ENCODE results near the gene KCTD19. TPM values are rescaled to one million over a fixed set of nuclear protein-coding genes. Genes with fewer than 3 reads are reported as not detected.
A peak's percentile ranks its signal among the peaks of the same experiment; 100 is the strongest.

Gene KCTD19
- total RNA-seq, 2 donors from 2014 or later: 1.2 to 1.3 TPM

DNA sequence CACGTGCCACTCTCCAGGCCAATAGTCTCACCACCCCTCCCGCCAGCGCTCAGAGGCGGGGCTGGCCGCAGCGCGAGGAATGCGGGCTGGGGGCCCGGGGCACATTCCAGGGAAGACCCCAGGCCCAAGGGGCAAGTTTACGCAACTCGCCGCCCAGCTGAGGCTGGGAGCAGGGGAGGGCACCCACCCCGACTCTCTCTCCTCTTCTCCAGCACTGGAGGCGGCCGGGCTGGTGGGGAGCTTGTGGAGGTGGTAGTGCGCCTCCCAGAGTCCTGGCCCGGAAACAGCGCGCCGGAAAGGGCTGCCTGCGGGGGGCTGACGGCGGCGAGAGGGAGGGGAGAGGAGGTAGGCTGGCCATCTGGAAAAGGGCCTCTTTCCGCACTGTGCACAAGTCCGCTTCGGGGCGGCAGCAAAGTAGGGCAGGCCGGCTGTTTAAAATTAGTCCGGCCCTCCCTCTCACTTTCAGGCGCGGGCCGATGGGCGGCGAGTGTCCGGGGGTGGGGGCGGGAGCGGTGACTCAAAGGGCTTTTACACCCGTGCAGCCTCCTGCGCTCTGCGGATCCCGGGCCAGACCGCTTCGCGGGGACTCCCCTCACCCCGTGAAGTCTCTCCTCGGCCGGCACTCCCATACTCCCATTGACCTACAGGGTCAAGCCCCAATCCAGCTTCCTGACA, 80.3 kb downstream of the KCTD19 start:
- TF ChIP-seq, protein P1, sequence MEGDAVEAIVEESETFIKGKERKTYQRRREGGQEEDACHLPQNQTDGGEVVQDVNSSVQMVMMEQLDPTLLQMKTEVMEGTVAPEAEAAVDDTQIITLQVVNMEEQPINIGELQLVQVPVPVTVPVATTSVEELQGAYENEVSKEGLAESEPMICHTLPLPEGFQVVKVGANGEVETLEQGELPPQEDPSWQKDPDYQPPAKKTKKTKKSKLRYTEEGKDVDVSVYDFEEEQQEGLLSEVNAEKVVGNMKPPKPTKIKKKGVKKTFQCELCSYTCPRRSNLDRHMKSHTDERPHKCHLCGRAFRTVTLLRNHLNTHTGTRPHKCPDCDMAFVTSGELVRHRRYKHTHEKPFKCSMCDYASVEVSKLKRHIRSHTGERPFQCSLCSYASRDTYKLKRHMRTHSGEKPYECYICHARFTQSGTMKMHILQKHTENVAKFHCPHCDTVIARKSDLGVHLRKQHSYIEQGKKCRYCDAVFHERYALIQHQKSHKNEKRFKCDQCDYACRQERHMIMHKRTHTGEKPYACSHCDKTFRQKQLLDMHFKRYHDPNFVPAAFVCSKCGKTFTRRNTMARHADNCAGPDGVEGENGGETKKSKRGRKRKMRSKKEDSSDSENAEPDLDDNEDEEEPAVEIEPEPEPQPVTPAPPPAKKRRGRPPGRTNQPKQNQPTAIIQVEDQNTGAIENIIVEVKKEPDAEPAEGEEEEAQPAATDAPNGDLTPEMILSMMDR (conservative IDR thresholded peaks at IDR 0.05): peak; percentile 64
- Histone ChIP-seq H3K27ac (ENCODE audit: low read depth, low read length) (peak overlapping the region; percentile 82), H3K9me3 (ENCODE audit: control insufficient read depth, low read length) (no peaks in the 10 kb centered on the region), H3K27me3 (ENCODE audit: control insufficient read depth, insufficient read depth, low read length, poor library complexity, severe bottlenecking) (no peaks in the 10 kb centered on the region), H3K36me3 (ENCODE audit: control insufficient read depth, insufficient read depth, low read length) (peaks cover 37% of the 10 kb centered on the region), H3K4me3 (ENCODE audit: low read length) (peak overlapping the region; percentile 89), H3K4me1 (ENCODE audit: control insufficient read depth, insufficient read depth, low read length) (peaks cover 28% of the 10 kb centered on the region), H3K9ac (ENCODE audit: extremely low read depth, low read length, poor library complexity, severe bottlenecking) (peak overlapping the region; percentile 80)
- H3K4me3 Mint-ChIP-seq: peak overlapping the region; percentile 86
- peak overlapping the region; percentile 96 for H3K27ac Mint-ChIP-seq
- peak; percentile 96 for DNase-seq
- H3K4me1 Mint-ChIP-seq: peaks cover 30% of the 10 kb centered on the region
- peaks cover 26% of the 10 kb centered on the region for H3K27me3 Mint-ChIP-seq (ENCODE audit: insufficient read depth)
- 0 to 1% methylated on average over 18 to 47 of the region's 48 CpGs for WGBS, 2 experiments (ENCODE audit: insufficient coverage in 1 of 2, insufficient read length in 1 of 2)
- no peaks in the 10 kb centered on the region for H3K9me3 Mint-ChIP-seq
- H3K36me3 Mint-ChIP-seq (ENCODE audit: low read depth): no peaks in the 10 kb centered on the region

DNA sequence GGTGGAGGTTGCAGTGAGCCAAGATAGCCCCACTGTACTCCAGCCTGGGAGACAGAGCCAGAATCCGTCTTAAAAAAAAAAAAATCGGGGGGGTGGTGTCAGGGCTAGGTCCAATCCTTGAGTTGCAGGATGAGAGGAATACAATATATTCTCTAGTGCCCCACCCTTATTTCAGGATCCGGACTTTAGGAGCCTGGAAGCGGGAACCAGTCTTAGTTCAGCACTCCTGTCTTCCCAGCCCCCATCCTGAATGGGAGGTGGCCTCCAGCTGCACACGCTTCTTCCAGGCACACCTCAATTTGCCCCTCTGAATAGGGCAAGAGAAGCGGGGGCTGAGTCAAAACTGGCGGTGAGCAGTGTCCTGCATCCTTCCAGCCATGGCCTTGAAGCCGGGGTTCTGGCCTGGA, 80.9 kb downstream of the KCTD19 start:
- H3K27me3 ChIP-seq (ENCODE audit: control insufficient read depth, insufficient read depth, low read length, poor library complexity, severe bottlenecking): no peaks in the 10 kb centered on the region
- peaks cover 26% of the 10 kb centered on the region for H3K27me3 Mint-ChIP-seq (ENCODE audit: insufficient read depth)
- WGBS, 2 experiments (ENCODE audit: insufficient coverage in 1 of 2, insufficient read length in 1 of 2): 26 to 35% methylated on average over 2 to 8 of the region's 8 CpGs
- H3K4me1 Mint-ChIP-seq: peaks cover 32% of the 10 kb centered on the region
- no peaks in the 10 kb centered on the region for H3K9me3 Mint-ChIP-seq
- TF ChIP-seq, protein P1 (conservative IDR thresholded peaks at IDR 0.05): no peak
- peaks cover 28% of the 10 kb centered on the region for H3K4me1 ChIP-seq (ENCODE audit: control insufficient read depth, insufficient read depth, low read length)
- peaks cover 40% of the 10 kb centered on the region for H3K36me3 ChIP-seq (ENCODE audit: control insufficient read depth, insufficient read depth, low read length)
- peak overlapping the region; percentile 89 for H3K4me3 ChIP-seq (ENCODE audit: low read length)
- H3K27ac ChIP-seq (ENCODE audit: low read depth, low read length): peak overlapping the region; percentile 82
- peak overlapping the region; percentile 80 for H3K9ac ChIP-seq (ENCODE audit: extremely low read depth, low read length, poor library complexity, severe bottlenecking)
- peak overlapping the region; percentile 86 for H3K4me3 Mint-ChIP-seq
- no peak for DNase-seq
- H3K9me3 ChIP-seq (ENCODE audit: control insufficient read depth, low read length): no peaks in the 10 kb centered on the region
- H3K36me3 Mint-ChIP-seq (ENCODE audit: low read depth): no peaks in the 10 kb centered on the region
- H3K27ac Mint-ChIP-seq: peak overlapping the region; percentile 96

DNA sequence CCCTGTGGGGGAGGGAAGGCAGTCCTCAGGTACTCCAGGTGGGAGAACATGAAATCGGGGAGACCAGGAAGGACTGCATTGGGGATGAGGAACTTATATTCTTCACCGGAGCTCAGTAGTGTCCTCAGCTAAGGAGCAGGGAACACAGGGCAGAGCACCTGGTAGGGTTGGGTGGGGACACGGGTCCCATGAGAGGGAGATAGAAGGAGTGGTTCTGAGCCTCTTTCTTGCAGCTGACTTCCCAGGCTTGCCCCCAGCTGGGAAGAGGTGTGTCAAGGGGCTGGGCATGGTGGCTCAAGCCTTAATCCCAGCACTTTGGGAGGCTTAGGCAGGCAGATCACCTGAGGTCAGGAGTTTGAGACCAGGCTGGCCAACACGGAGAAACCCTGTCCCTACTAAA, 81.4 kb downstream of the KCTD19 start:
- no peak overlapping the region for H3K27ac ChIP-seq (ENCODE audit: low read depth, low read length)
- H3K36me3 ChIP-seq (ENCODE audit: control insufficient read depth, insufficient read depth, low read length): peaks cover 45% of the 10 kb centered on the region
- H3K9ac ChIP-seq (ENCODE audit: extremely low read depth, low read length, poor library complexity, severe bottlenecking): no peak overlapping the region
- no peaks in the 10 kb centered on the region for H3K9me3 ChIP-seq (ENCODE audit: control insufficient read depth, low read length)
- TF ChIP-seq, protein P1 (conservative IDR thresholded peaks at IDR 0.05): no peak
- peaks cover 28% of the 10 kb centered on the region for H3K4me1 ChIP-seq (ENCODE audit: control insufficient read depth, insufficient read depth, low read length)
- no peaks in the 10 kb centered on the region for H3K9me3 Mint-ChIP-seq
- DNase-seq: no peak
- H3K27me3 Mint-ChIP-seq (ENCODE audit: insufficient read depth): peaks cover 21% of the 10 kb centered on the region
- peak overlapping the region; percentile 89 for H3K4me3 ChIP-seq (ENCODE audit: low read length)
- WGBS, 2 experiments (ENCODE audit: insufficient coverage in 1 of 2, insufficient read length in 1 of 2): 83% methylated on average over 1 to 4 of the region's 4 CpGs
- no peaks in the 10 kb centered on the region for H3K27me3 ChIP-seq (ENCODE audit: control insufficient read depth, insufficient read depth, low read length, poor library complexity, severe bottlenecking)
- H3K4me1 Mint-ChIP-seq: peaks cover 32% of the 10 kb centered on the region
- peak overlapping the region; percentile 96 for H3K27ac Mint-ChIP-seq
- H3K36me3 Mint-ChIP-seq (ENCODE audit: low read depth): no peaks in the 10 kb centered on the region
- peak overlapping the region; percentile 86 for H3K4me3 Mint-ChIP-seq

Data from endodermal cell (in vitro differentiated cells).